ENCODE data around the gene IRF1. TPM values are rescaled to one million over a fixed set of nuclear protein-coding genes. Genes with fewer than 3 reads are reported as not detected.

IRF1 gene
- total RNA-seq, 1 donor from 2014 or later: 10.7 TPM

- DNase-seq: no peak
Measured at GRCh38 chr5:132474131-132474723, 16.3 kb downstream of the IRF1 start.

- no peak for DNase-seq
Measured at GRCh38 chr5:132473668-132474067, 16.9 kb downstream of the IRF1 start.

- DNase-seq: no peak
Measured at GRCh38 chr5:132473019-132473531, 17.5 kb downstream of the IRF1 start.

GRCh38 chr5:132472431-132472830 lies 18.1 kb downstream of the IRF1 start:
- DNase-seq: no peak

- no peak for DNase-seq
Measured at GRCh38 chr5:132471944-132472343, 18.6 kb downstream of the IRF1 start.

GRCh38 chr5:132471151-132471907 lies 19.2 kb downstream of the IRF1 start:
- no peak for DNase-seq

GRCh38 chr5:132470596-132470995 lies 20.0 kb downstream of the IRF1 start:
- DNase-seq: no peak

GRCh38 chr5:132470010-132470392 lies 20.6 kb downstream of the IRF1 start:
- DNase-seq: peak; percentile 46

GRCh38 chr5:132469380-132470009 lies 21.1 kb downstream of the IRF1 start:
- DNase-seq: no peak

GRCh38 chr5:132468656-132469379 lies 21.8 kb downstream of the IRF1 start:
- DNase-seq: no peak

GRCh38 chr5:132467287-132467984 lies 23.1 kb downstream of the IRF1 start:
- DNase-seq: no peak

GRCh38 chr5:132466433-132467286 lies 23.9 kb downstream of the IRF1 start:
- no peak for DNase-seq

GRCh38 chr5:132465059-132465707 lies 25.4 kb downstream of the IRF1 start:
- peak; percentile 28 for DNase-seq

- DNase-seq: peak; percentile 84
Measured at GRCh38 chr5:132464156-132464939, 26.2 kb downstream of the IRF1 start.

GRCh38 chr5:132463811-132464155 lies 26.8 kb downstream of the IRF1 start:
- DNase-seq: no peak

- DNase-seq: no peak
Measured at GRCh38 chr5:132462856-132463745, 27.5 kb downstream of the IRF1 start.

- no peak for DNase-seq
Measured at GRCh38 chr5:132462333-132462732, 28.2 kb downstream of the IRF1 start.

- peak; percentile 41 for DNase-seq
Measured at GRCh38 chr5:132461569-132462070, 29.0 kb downstream of the IRF1 start.

Data from tongue (tissue), 2 donors.